Rectal smooth muscle tissue (tissue), 1 donor: ENCODE results near the gene LHX1.
A peak's percentile ranks its signal among the peaks of the same experiment; 100 is the strongest.

Source experiments
- H3K27ac ChIP-seq: one replicate; pipeline ENCODE4 v1.7.0; 2013; ENCODE audit warnings: low read depth, low read length, inconsistent platforms
- H3K27me3 ChIP-seq: one replicate; pipeline ENCODE4 v1.7.0; 2013; ENCODE audit warnings: low read length; ENCODE audit not compliant: control insufficient read depth, insufficient read depth
- H3K36me3 ChIP-seq: one replicate; pipeline ENCODE4 v1.7.0; 2013; ENCODE audit warnings: low read length; ENCODE audit not compliant: control insufficient read depth, insufficient read depth
- H3K4me1 ChIP-seq: one replicate; pipeline ENCODE4 v1.7.0; 2013; ENCODE audit warnings: low read length; ENCODE audit not compliant: control insufficient read depth, insufficient read depth
- H3K4me3 ChIP-seq: one replicate; pipeline ENCODE4 v1.7.0; 2013; ENCODE audit warnings: low read length
- H3K9ac ChIP-seq: one replicate; pipeline ENCODE4 v1.7.0; 2013; ENCODE audit warnings: low read length

LHX1 gene

DNA sequence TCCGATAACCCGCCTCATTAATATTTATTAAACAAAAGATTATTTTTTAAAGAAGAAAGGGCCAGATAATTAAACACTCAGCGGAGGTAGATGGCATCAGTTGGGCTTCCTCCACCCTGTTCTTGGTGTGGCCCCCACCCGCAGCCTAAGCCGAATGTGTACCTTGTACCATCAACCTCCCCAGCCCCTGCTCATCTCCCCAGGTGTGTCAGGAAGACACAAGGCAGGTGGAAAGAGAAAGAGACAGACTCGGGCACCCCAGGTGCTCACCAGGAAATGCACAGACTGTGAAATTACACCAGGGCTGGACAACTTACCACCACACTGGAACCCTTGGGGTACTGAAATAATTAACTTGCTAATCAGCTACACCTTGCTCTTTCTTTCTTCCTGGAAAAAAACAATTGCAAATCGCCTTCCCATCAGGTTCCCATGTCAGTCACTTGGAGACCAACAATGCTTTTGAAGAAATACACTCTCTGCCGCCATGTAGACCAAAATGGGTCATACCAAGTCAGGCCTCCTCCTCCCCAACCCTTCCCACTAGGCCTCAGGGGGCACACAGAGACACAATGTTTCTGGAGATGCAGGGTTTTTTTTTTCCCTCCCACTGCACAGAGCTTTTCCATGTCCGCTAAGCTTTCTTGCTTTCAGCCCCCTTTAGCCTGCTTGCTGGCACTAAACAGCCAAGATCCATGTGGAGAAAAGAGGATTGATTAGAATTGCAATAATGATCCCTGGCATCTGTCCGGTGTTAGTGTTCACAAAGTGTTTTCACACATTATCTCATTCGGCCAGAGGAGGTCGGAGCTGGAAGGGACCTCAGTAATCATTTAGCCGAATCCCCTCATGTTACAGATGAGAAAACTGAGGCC, 8.6 kb upstream of the LHX1 start:
- Histone ChIP-seq H3K27ac (no peak overlapping the region), H3K4me1 (no peaks in the 10 kb centered on the region), H3K4me3 (no peak overlapping the region), H3K27me3 (peaks cover 58% of the 10 kb centered on the region), H3K36me3 (no peaks in the 10 kb centered on the region), H3K9ac (no peak overlapping the region)

DNA sequence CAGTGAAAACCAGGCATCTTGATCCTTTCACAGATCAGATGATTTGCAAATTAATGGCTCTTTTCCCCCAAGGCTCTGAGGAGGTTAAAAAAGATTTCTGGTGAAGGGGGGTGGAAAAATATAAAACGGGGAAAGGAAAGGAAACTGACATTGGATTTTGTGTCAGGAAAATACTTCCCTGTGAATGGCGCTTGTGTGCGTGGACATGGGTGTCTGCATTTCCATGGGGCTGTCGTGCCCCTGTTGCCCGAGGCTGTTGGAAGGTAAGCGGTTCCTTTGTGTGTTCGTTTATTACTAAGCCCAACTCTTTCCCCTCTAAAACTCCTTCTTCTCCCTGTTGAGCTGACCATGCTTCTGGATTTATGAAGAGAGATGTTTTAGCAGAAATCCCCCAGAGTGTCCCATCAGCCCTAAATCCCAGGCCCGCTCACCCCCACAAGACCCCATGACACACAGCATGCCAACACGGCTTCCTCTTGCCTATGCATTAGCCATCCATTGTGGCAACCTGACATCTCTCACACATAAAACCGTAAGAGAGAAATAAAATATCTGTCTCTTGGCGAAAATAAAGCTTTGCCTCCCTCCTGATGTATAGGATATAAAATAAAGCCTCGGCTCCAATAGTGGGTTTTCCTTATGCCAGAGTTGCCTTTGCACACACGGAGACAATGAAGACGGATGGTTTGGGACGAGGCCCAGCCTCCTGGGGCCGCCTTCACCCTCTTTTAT, 7.3 kb upstream of the LHX1 start:
- no peaks in the 10 kb centered on the region for H3K4me1 ChIP-seq
- no peak overlapping the region for H3K27ac ChIP-seq
- H3K27me3 ChIP-seq, result peaks cover 72% of the 10 kb centered on the region
- no peaks in the 10 kb centered on the region for H3K36me3 ChIP-seq
- H3K9ac ChIP-seq, result no peak overlapping the region
- no peak overlapping the region for H3K4me3 ChIP-seq

DNA sequence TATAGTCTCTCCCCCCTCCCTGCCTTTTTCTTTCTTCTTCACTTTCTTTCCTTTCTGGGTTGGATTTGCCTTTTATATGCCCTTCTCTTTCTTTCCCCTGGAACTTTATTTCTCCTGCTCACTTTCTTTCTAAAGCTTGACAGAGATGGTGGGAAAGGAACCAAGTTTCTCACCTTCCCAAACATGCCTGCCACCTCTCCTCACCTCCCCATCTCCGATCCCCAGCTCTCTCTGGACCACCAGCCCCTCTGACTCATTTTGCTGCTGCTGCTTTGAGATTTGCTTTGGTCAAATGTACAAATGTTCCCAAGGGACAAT, 6.7 kb upstream of the LHX1 start:
- Histone ChIP-seq H3K4me3 (no peak overlapping the region), H3K27me3 (peaks cover 77% of the 10 kb centered on the region), H3K4me1 (no peaks in the 10 kb centered on the region), H3K9ac (no peak overlapping the region), H3K27ac (no peak overlapping the region), H3K36me3 (no peaks in the 10 kb centered on the region)

DNA sequence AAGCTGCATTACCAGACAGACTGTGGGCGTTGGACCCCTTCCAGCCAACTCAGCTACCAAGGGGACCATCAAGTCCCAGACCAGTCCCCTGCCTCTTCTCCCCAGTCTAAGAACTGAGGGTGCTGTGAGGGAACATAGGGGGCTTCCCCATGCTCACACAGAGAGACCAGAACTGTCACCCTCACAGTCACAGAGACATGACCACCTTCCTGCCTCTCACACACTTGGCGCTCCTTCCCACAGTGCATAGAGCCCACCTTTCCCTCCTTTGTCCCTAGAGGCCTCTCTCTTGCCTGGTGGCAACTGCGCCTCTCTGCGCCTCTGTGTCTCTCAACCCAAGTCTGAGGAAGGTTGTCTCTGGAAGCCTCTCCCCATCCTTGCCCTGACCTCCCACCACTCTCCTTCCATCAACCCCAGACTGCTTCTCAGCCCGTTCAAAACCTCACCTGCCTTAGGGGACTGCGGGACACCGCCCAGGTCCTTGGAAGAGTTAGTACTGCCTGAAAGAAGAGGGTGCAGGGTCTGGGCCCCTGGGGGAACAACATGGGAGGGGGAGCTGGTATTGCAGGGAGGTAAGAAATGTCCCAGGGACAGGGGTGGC, 6.1 kb upstream of the LHX1 start:
- Histone ChIP-seq H3K36me3 (no peaks in the 10 kb centered on the region), H3K9ac (no peak overlapping the region), H3K4me3 (no peak overlapping the region), H3K27me3 (peaks cover 83% of the 10 kb centered on the region), H3K4me1 (peaks cover 2% of the 10 kb centered on the region), H3K27ac (no peak overlapping the region)

DNA sequence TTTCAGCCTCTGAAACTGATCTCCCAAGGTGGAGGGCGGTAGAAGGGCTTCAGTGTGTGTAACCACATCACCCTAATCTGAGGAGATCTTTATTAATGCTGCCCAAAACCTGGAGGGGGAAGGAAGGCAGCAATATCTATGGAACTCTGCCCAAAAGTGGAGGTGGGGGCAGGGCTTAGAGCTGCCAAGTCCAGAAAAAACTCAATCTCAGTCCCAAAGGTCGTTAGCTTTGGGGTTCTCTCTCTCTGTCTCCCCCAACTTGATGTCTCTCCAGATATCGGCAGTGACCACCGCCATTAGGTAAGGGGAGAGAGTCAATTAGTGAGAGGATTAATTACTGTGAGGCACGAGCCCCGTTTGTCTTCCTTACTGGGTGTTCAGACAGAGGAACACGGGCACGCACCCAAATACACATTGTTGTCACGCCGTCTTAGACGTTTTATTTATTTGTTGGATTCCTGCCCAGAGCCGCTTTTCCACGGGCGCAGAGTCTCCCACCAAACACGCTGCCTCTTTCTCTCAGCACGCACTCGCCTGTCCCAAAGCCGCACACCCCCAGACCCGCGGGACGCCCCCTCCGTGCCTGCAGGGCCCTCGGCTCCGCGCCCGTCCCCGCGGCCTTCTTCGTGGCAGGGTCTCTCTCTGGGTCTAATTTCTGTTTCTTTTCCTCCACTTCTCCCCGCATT, 5.4 kb upstream of the LHX1 start:
- Histone ChIP-seq H3K4me3 (peak overlapping the region; percentile 44), H3K36me3 (no peaks in the 10 kb centered on the region), H3K4me1 (peaks cover 4% of the 10 kb centered on the region), H3K27ac (no peak overlapping the region), H3K27me3 (peaks cover 88% of the 10 kb centered on the region), H3K9ac (no peak overlapping the region)

DNA sequence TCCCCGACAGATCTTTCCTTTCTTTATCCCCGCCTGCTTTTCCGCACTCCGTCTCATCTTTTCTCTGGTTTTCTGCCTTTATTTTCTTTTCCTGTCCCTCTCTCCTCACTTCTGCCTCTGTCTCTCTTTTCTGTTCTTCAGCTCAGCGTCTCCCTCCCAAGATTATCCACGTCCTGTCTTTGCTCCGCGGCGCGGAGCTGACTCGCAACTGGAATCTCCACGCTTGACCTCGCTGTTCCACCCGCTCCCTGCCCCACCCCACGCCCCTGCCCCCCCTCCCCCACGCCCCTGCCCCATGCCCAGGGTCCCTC, 4.9 kb upstream of the LHX1 start:
- H3K9ac ChIP-seq, result no peak overlapping the region
- peaks cover 4% of the 10 kb centered on the region for H3K4me1 ChIP-seq
- no peaks in the 10 kb centered on the region for H3K36me3 ChIP-seq
- peaks cover 90% of the 10 kb centered on the region for H3K27me3 ChIP-seq
- H3K4me3 ChIP-seq, result peak overlapping the region; percentile 44
- H3K27ac ChIP-seq, result no peak overlapping the region

DNA sequence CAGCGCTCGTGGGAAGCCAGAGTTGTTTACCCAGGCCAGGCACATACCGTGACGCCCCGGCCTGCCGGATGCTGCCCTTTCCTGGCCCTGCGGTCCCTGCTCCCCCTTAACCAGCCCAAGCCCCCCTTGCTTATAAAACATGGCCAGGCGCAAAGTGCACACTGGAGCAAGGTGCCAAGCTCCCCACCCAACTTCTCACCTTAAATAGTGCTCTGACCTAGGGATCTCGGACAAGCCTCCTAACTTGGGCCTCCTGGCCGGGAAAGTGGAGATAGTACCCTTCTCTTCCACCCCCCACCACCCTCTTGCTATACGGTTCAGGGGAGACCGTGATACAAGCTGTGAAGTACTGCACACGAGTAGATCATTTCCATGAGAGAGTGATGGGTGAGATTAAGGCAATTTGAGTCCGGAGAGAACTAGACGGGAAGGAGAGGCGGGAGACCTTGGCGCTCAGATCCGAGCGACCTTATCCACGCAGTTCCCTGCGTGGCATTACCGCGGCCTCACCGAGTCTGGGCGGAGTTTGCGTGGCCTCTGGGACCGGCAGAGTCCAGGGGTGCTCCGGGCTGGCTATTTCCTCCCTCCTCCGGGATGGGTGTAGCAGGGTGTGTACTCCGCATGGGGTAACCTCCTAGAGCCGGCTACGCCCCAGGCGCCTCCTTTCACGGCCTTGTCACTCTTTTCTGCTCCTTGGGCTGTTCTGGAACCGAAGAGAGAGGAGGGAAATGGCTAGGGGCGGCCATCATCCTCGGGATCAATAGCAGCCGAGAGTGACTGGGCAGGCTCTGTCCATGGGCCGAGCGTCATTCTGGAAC, 4.4 kb upstream of the LHX1 start:
- H3K4me1 ChIP-seq, result peaks cover 4% of the 10 kb centered on the region
- peaks cover 89% of the 10 kb centered on the region for H3K27me3 ChIP-seq
- H3K4me3 ChIP-seq, result no peak overlapping the region

DNA sequence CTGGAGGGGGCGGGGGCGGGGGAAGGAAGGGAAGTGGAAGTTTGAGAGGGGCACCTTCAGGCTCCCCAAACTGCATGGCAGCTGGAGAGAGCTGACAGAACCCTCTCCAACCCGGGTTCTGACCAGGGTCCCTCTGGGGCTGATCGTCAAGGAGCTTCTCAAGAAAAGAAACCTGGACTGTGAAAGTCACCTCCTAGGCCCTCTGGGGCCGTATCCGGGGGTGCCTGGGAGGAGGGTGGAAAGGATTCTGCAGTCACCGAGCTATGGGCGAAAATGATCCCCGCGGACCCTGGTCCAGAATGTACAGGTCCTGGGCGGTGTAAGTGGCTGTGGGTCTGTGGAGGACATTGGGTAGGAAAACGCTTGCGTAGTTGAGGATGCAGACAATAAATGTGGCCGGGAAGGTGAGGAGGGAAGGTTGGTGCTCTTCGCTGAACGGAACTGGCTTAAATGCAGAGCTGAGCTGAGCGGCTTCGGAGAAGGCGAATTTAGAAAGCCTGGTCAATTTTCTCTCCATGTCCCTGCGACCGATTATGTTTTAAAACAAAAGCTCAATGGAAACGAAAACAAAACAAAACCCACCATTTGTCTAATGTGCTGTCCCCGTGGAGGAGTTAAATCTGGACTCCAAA, 3.6 kb upstream of the LHX1 start:
- Histone ChIP-seq H3K4me3 (no peak overlapping the region), H3K27ac (no peak overlapping the region), H3K9ac (no peak overlapping the region), H3K27me3 (peaks cover 92% of the 10 kb centered on the region), H3K4me1 (peaks cover 7% of the 10 kb centered on the region), H3K36me3 (no peaks in the 10 kb centered on the region)

More for the DNA sequence above, 4.4 kb upstream of the LHX1 start:
- Histone ChIP-seq H3K27ac (no peak overlapping the region), H3K9ac (no peak overlapping the region), H3K36me3 (no peaks in the 10 kb centered on the region)

DNA sequence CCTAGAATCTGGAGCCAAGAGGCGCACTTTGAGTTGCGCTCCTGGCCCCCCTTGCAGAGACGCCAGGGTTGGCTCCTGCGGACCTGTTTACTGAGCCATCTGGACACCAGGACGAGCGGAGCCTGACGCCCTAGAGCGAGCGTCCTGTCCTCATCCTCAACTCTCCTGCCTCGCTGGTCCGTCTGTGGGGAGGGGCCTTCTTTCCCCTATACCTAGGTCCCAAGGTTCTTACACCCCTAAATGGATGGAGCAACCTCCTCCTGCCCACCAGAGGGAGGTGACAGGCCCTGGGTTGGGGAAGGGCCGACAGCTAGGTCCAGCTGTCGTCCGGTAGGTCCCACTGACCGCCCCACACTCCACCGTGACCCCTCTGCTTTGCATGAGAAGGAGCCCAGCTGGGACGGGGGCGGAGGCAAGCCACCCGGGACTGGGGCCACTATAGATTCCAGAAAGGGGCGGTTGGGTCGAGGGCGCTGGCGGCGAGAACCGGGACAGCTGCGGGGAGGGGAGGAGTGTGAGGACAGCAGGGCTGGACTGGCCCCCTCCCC, 3.1 kb upstream of the LHX1 start:
- no peaks in the 10 kb centered on the region for H3K36me3 ChIP-seq
- H3K4me3 ChIP-seq, result no peak overlapping the region
- no peak overlapping the region for H3K9ac ChIP-seq
- H3K4me1 ChIP-seq, result peaks cover 7% of the 10 kb centered on the region
- no peak overlapping the region for H3K27ac ChIP-seq
- H3K27me3 ChIP-seq, result peaks cover 92% of the 10 kb centered on the region

DNA sequence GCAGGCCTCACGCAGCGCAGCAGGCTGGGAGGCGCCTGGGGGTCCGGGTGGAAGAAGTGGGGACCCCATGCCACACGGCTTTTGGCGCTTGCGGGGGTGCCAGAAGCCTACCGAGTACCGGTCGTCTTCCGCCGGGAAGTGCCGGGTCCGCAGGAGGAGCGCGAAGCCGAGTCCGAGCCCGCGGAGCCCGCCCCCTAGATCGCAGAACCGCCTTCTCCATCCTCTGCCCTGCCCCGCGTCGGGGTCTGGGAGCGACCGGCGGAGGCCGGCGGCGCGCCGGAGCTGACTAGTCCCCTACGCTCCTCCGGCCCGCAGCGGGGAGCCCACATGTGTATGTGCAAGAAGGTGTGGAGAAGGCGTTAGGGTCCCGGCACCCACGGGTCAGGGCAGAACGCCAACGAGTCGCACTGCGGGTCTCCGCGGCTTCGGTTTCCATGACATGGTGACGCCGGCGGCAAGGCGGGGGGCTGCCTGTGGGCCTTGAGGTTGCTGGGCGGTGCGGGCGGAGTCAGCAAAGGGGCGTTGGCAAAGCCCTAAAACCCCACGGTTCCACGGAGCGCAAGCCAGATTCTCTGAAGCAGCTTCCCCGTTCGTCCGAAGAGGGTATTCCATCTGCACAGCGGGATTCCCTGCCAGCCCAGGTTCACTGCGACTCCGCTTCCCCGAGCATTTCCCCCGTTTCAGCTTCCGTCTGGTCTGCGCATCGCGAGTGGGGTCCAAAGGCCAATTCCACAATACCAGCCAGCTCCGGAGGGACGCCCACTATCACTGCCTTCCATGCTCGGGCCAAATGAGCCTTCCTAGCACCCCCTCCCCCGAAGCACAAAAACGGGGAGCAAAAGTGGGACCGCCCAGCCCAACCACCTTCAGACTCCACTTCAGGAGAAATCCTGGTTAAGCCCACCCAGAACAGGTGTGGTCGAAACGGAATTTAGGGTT, 2.3 kb upstream of the LHX1 start:
- Histone ChIP-seq H3K4me3 (peak overlapping the region; percentile 31), H3K4me1 (peaks cover 7% of the 10 kb centered on the region), H3K9ac (no peak overlapping the region)

More for the DNA sequence above, 2.3 kb upstream of the LHX1 start:
- H3K27ac ChIP-seq, result no peak overlapping the region
- H3K27me3 ChIP-seq, result peaks cover 95% of the 10 kb centered on the region
- no peaks in the 10 kb centered on the region for H3K36me3 ChIP-seq
